ENCODE measurements around the gene GLIS1.

Gene GLIS1

GRCh38 chr1:53560581-53561502 is 178.1 kb downstream of the GLIS1 start:
- Histone ChIP-seq H3K4me2 (ENCODE audit: low read depth, low read length) (no peak overlapping the region), H3K27ac (ENCODE audit: low read length) (no peak overlapping the region), H3K27me3 (replicated peaks; ENCODE audit: insufficient read depth, low read length) (no peaks in the 10 kb centered on the region), H2AFZ (ENCODE audit: low read length) (no peak overlapping the region), H3K36me3 (replicated peaks; ENCODE audit: insufficient read depth, low read length) (no peaks in the 10 kb centered on the region), H3K9me3 (replicated peaks; ENCODE audit: insufficient read depth, low read length) (no peaks in the 10 kb centered on the region), H4K20me1 (ENCODE audit: insufficient read depth, low read length) (no peaks in the 10 kb centered on the region), H3F3A (ENCODE audit: insufficient read depth, low read length) (no peaks in the 10 kb centered on the region), H3K79me2 (ENCODE audit: low read length) (no peaks in the 10 kb centered on the region), H3K9me2 (replicated peaks; ENCODE audit: insufficient read depth, low read length) (no peaks in the 10 kb centered on the region), H3K4me3 (ENCODE audit: low read length) (no peak overlapping the region), H3K4me1 (ENCODE audit: low read length) (no peaks in the 10 kb centered on the region), H3K9ac (ENCODE audit: low read length) (no peak overlapping the region)
- no peak for DNase-seq
- no peak for TF ChIP-seq EZH2 (optimal IDR thresholded peaks at IDR 0.05; ENCODE audit: low read depth, low read length)
- TF ChIP-seq, protein P1, sequence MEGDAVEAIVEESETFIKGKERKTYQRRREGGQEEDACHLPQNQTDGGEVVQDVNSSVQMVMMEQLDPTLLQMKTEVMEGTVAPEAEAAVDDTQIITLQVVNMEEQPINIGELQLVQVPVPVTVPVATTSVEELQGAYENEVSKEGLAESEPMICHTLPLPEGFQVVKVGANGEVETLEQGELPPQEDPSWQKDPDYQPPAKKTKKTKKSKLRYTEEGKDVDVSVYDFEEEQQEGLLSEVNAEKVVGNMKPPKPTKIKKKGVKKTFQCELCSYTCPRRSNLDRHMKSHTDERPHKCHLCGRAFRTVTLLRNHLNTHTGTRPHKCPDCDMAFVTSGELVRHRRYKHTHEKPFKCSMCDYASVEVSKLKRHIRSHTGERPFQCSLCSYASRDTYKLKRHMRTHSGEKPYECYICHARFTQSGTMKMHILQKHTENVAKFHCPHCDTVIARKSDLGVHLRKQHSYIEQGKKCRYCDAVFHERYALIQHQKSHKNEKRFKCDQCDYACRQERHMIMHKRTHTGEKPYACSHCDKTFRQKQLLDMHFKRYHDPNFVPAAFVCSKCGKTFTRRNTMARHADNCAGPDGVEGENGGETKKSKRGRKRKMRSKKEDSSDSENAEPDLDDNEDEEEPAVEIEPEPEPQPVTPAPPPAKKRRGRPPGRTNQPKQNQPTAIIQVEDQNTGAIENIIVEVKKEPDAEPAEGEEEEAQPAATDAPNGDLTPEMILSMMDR (IDR thresholded peaks at IDR 0.05; ENCODE audit: low read length), result no peak
- no peak for TF ChIP-seq EZH2phosphoT487 (IDR thresholded peaks at IDR 0.05; ENCODE audit: low read length)

GRCh38 chr1:53559854-53560580 is 178.9 kb downstream of the GLIS1 start:
- no peak overlapping the region for H3K4me2 ChIP-seq (ENCODE audit: low read depth, low read length)
- H3K27me3 ChIP-seq (replicated peaks; ENCODE audit: insufficient read depth, low read length), result no peaks in the 10 kb centered on the region
- H3K4me3 ChIP-seq (ENCODE audit: low read length), result no peak overlapping the region
- H3K9ac ChIP-seq (ENCODE audit: low read length), result no peak overlapping the region
- no peak for DNase-seq
- no peaks in the 10 kb centered on the region for H3K36me3 ChIP-seq (replicated peaks; ENCODE audit: insufficient read depth, low read length)
- no peaks in the 10 kb centered on the region for H3F3A ChIP-seq (ENCODE audit: insufficient read depth, low read length)
- H2AFZ ChIP-seq (ENCODE audit: low read length), result no peak overlapping the region
- no peaks in the 10 kb centered on the region for H3K4me1 ChIP-seq (ENCODE audit: low read length)
- no peaks in the 10 kb centered on the region for H4K20me1 ChIP-seq (ENCODE audit: insufficient read depth, low read length)
- no peaks in the 10 kb centered on the region for H3K9me2 ChIP-seq (replicated peaks; ENCODE audit: insufficient read depth, low read length)
- H3K27ac ChIP-seq (ENCODE audit: low read length), result no peak overlapping the region
- TF ChIP-seq, protein P1 (IDR thresholded peaks at IDR 0.05; ENCODE audit: low read length), result no peak
- TF ChIP-seq EZH2 (optimal IDR thresholded peaks at IDR 0.05; ENCODE audit: low read depth, low read length), result no peak
- no peak for TF ChIP-seq EZH2phosphoT487 (IDR thresholded peaks at IDR 0.05; ENCODE audit: low read length)
- H3K9me3 ChIP-seq (replicated peaks; ENCODE audit: insufficient read depth, low read length), result no peaks in the 10 kb centered on the region
- no peaks in the 10 kb centered on the region for H3K79me2 ChIP-seq (ENCODE audit: low read length)

DNA sequence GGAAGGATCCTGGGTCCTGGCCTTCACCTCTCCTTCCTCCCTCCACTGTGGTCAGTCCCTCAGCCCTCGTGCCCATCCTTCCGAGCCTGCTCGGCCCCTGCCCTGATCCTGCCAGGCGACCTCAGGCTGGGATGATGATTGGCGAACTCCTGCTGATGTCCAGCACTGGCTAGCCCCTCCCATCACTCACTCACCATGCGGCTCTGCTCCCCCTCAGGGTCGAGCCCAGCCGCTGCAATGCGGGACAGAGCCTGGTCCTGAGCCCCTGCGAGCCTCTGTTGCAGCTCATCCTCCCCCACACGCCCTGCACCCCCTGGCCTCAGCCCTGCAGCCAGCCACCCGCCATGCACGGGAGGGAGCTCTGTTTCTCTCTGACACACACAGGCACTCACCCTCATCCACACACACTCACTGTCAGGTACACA is 179.6 kb downstream of the GLIS1 start:
- H3K79me2 ChIP-seq (ENCODE audit: low read length), result no peaks in the 10 kb centered on the region
- H3F3A ChIP-seq (ENCODE audit: insufficient read depth, low read length), result no peaks in the 10 kb centered on the region
- H3K4me2 ChIP-seq (ENCODE audit: low read depth, low read length), result no peak overlapping the region
- H3K27ac ChIP-seq (ENCODE audit: low read length), result no peak overlapping the region
- H3K9me2 ChIP-seq (replicated peaks; ENCODE audit: insufficient read depth, low read length), result no peaks in the 10 kb centered on the region
- no peaks in the 10 kb centered on the region for H3K27me3 ChIP-seq (replicated peaks; ENCODE audit: insufficient read depth, low read length)
- no peaks in the 10 kb centered on the region for H4K20me1 ChIP-seq (ENCODE audit: insufficient read depth, low read length)
- H2AFZ ChIP-seq (ENCODE audit: low read length), result no peak overlapping the region
- H3K9ac ChIP-seq (ENCODE audit: low read length), result no peak overlapping the region
- DNase-seq, result no peak
- no peak overlapping the region for H3K4me3 ChIP-seq (ENCODE audit: low read length)
- 0 out of 2 replicates have a peak, but pooled peaks cover under 1% of the 10 kb centered on the region for H3K4me1 ChIP-seq (ENCODE audit: low read length)
- H3K9me3 ChIP-seq (replicated peaks; ENCODE audit: insufficient read depth, low read length), result no peaks in the 10 kb centered on the region
- H3K36me3 ChIP-seq (replicated peaks; ENCODE audit: insufficient read depth, low read length), result no peaks in the 10 kb centered on the region
- TF ChIP-seq EZH2phosphoT487 (IDR thresholded peaks at IDR 0.05; ENCODE audit: low read length) (no peak), EZH2 (optimal IDR thresholded peaks at IDR 0.05; ENCODE audit: low read depth, low read length) (no peak)
- TF ChIP-seq, protein P1 (IDR thresholded peaks at IDR 0.05; ENCODE audit: low read length), result no peak
